ENCODE results near the gene RRP1B.

DNA sequence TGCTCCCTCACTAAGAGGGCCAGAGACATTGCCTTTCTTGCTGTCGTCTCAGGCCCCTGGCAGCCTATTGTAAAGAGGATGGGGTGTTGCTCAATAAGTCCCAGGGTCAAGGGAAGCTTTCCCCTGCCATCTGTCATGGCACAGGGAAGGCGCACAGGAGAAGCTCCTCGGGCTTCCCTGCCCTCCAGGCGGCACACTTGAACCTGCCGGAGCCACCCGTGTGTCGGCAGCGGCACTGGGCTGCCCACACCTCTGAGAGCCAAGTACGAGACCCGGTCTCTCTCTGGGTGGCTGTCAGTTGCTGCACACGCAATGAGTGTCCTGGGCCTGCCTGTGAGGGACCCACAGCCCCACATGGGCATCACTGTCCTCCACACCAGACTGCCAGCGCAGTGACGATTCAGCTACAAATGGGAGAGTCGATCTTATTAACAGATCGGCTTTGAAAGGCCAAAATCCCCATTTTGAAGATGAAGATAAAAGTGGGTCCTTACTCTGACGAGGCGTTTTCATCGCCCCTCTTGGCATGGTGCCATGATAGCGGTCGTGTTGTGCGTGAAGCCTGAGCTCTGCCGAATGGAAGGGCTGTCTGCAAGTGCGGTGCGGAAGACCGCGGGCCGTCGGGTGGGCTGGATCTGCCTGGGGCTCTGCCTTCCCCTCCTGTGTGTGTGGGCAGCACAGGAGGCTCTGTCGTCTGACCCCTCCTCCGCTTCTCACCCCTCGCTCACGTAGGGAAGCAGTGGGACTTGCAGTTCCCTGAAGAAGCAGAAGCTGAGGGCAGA lies 30.4 kb downstream of the RRP1B start:
- no peak for TF ChIP-seq CTCF (IDR thresholded peaks at IDR 0.05; ENCODE audit: poor library complexity)
- no peak for TF ChIP-seq EZH2 (IDR thresholded peaks at IDR 0.05; ENCODE audit: borderline replicate concordance)
